GM23338 (cell line): ENCODE results near the gene HTR4. TPM values are rescaled to one million over a fixed set of nuclear protein-coding genes. Genes with fewer than 3 reads are reported as not detected.
A peak's percentile ranks its signal among the peaks of the same experiment; 100 is the strongest.

Experiments used
- ATAC-seq: fragments of 200-7000 bp; cut with Tn5 transposase; 3 replicates; pipeline ENCODE4 v1.9.1; 2020
- DNase-seq: peaks from one replicate; pipeline ENCODE4 v3.0.0-alpha.2; 2015; ENCODE audit warnings: low spot score
- H2AFZ ChIP-seq: fragments of 200-600 bp; sonication (generic); 2 replicates; pipeline ENCODE4 v1.8.0; 2016; ENCODE audit warnings: antibody characterized with exemption, mild to moderate bottlenecking, moderate library complexity
- H3F3A ChIP-seq: fragments of 200-600 bp; sonication (generic); replicated peaks from 2 replicates; pipeline ENCODE4 v1.8.0; 2017; ENCODE audit warnings: antibody characterized with exemption, mixed run types, low read depth
- H3K27ac ChIP-seq: fragments of 200-600 bp; sonication (generic); 2 replicates; pipeline ENCODE4 v1.6.1; 2016; ENCODE audit warnings: low read depth
- H3K27me3 ChIP-seq: fragments of 200-600 bp; sonication (generic); 2 replicates; pipeline ENCODE4 v1.8.0; 2016; ENCODE audit warnings: mild to moderate bottlenecking, mixed run types, moderate library complexity; ENCODE audit not compliant: insufficient read depth
- H3K36me3 ChIP-seq: fragments of 200-600 bp; sonication (generic); 2 replicates; pipeline ENCODE4 v1.8.0; 2016; ENCODE audit warnings: mild to moderate bottlenecking; ENCODE audit not compliant: insufficient read depth
- H3K4me1 ChIP-seq: fragments of 200-600 bp; sonication (generic); 2 replicates; pipeline ENCODE4 v1.8.0; 2016; ENCODE audit warnings: mild to moderate bottlenecking, moderate library complexity; ENCODE audit not compliant: insufficient read depth
- H3K4me2 ChIP-seq: fragments of 200-600 bp; sonication (generic); 2 replicates; pipeline ENCODE4 v1.7.1; 2017; ENCODE audit warnings: mixed run types
- H3K4me3 ChIP-seq: fragments of 200-600 bp; sonication (generic); 2 replicates; pipeline ENCODE4 v1.6.1; 2016; ENCODE audit warnings: mixed run types
- H3K79me2 ChIP-seq: fragments of 200-600 bp; sonication (generic); replicated peaks from 2 replicates; pipeline ENCODE4 v1.8.0; 2017; ENCODE audit warnings: mild to moderate bottlenecking; ENCODE audit not compliant: insufficient read depth
- H3K9me2 ChIP-seq: fragments of 200-600 bp; sonication (generic); 2 replicates; pipeline ENCODE4 v1.8.0; 2017; ENCODE audit not compliant: insufficient read depth
- H4K20me1 ChIP-seq: fragments of 200-600 bp; sonication (generic); replicated peaks from 2 replicates; pipeline ENCODE4 v1.8.0; 2017; ENCODE audit warnings: mild to moderate bottlenecking; ENCODE audit not compliant: insufficient read depth
- H3K27ac Mint-ChIP-seq: 2 replicates; pipeline ENCODE4 v1.8.0; 2020; ENCODE audit warnings: inconsistent platforms, mild to moderate bottlenecking, moderate library complexity, mixed read lengths
- H3K27me3 Mint-ChIP-seq: 3 replicates; pipeline ENCODE4 v1.8.0; 2022; ENCODE audit warnings: low read depth, mild to moderate bottlenecking, moderate library complexity, mixed read lengths, inconsistent platforms; ENCODE audit not compliant: insufficient read depth, poor library complexity
- H3K36me3 Mint-ChIP-seq: 3 replicates; pipeline ENCODE4 v1.8.0; 2021; ENCODE audit warnings: low read depth, mild to moderate bottlenecking, inconsistent platforms, moderate library complexity, mixed read lengths
- H3K4me1 Mint-ChIP-seq: 3 replicates; pipeline ENCODE4 v1.8.0; 2020; ENCODE audit warnings: mild to moderate bottlenecking, inconsistent platforms, mixed read lengths
- H3K4me3 Mint-ChIP-seq: 3 replicates; pipeline ENCODE4 v1.8.0; 2021; ENCODE audit warnings: moderate library complexity, mild to moderate bottlenecking, inconsistent platforms, mixed read lengths
- H3K9me3 Mint-ChIP-seq: 3 replicates; pipeline ENCODE4 v1.8.0; 2020; ENCODE audit warnings: moderate library complexity, mild to moderate bottlenecking, inconsistent platforms, mixed read lengths
- CREB1 ChIP-seq: fragments of 250-450 bp; sonication (Bioruptor Pico); IDR thresholded peaks from 2 replicates; pipeline ENCODE4 v1.5.0; 2020; ENCODE audit warnings: low read depth, mild to moderate bottlenecking, moderate library complexity
- CTCF ChIP-seq, 2 experiments: fragments of 200-600 bp in 1 of 2; sonication (generic) in 1 of 2; conservative IDR thresholded peaks; 2 replicates each; pipeline versions ENCODE4 v1.5.1 to v1.6.1; 2016 to 2017; ENCODE audit warnings: antibody characterized with exemption in 2 of 2, low read depth in 2 of 2, mild to moderate bottlenecking in 2 of 2, moderate library complexity in 1 of 2
- ETS1 ChIP-seq: IDR thresholded peaks from 2 replicates; pipeline ENCODE4 v1.6.1; 2016; ENCODE audit warnings: antibody characterized with exemption
- EZH2 ChIP-seq: fragments of 200-600 bp; sonication (generic); IDR thresholded peaks from one replicate; pipeline ENCODE4 v1.8.0; 2017; ENCODE audit warnings: antibody characterized with exemption, mild to moderate bottlenecking, low read depth; ENCODE audit not compliant: unreplicated experiment
- NANOG ChIP-seq: IDR thresholded peaks from 2 replicates; pipeline ENCODE4 v1.6.1; 2016; ENCODE audit warnings: antibody characterized with exemption, borderline replicate concordance
- REST ChIP-seq: IDR thresholded peaks from one replicate; pipeline ENCODE4 v1.6.1; 2018; ENCODE audit warnings: antibody characterized with exemption; ENCODE audit not compliant: unreplicated experiment
- ZNF114 ChIP-seq: fragments of 250-450 bp; sonication (Bioruptor Pico); IDR thresholded peaks from 2 replicates; pipeline ENCODE4 v1.5.0; 2020; ENCODE audit warnings: mild to moderate bottlenecking, moderate library complexity
- polyA plus RNA-seq: library from polyadenylated mRNA; unstranded; fragments of >200 nt; fragmentation: Nextera tagmentation; extraction: Ambion mirVana; gene quantifications from 2 replicates; pipeline ENCODE4 v1.2.1, GENCODE V29; 2016
- total RNA-seq: library from RNA; depleted of rRNA; stranded (reverse); fragments of >200 nt; shearing (Covaris generic); gene quantifications from 2 replicates; pipeline ENCODE4 v1.2.3, GENCODE V29; 2014

HTR4 gene
- total and polyA plus RNA-seq, 2 experiments from 2014 or later, result 0.10 TPM; not detected in 1

- TF ChIP-seq EZH2 (no peak), ZNF114 (CRISPR knock-in tag) (no peak), CREB1 (no peak)
Observed at GRCh38 chr5:148595697-148596096, 58.6 kb downstream of the HTR4 start (continued).

GRCh38 chr5:148586796-148587195 is 67.5 kb downstream of the HTR4 start:
- Histone ChIP-seq H3K4me3 (no peak overlapping the region), H4K20me1 (no peaks in the 10 kb centered on the region), H3K27me3 (no peaks in the 10 kb centered on the region), H3K27ac (no peak overlapping the region), H3K36me3 (no peaks in the 10 kb centered on the region), H3F3A (no peaks in the 10 kb centered on the region), H3K4me1 (no peaks in the 10 kb centered on the region), H3K79me2 (no peaks in the 10 kb centered on the region), H3K9me2 (no peaks in the 10 kb centered on the region), H3K4me2 (no peak overlapping the region), H2AFZ (no peak overlapping the region)
- Mint-ChIP-seq H3K36me3 (no peaks in the 10 kb centered on the region), H3K27ac (no peak overlapping the region), H3K4me1 (peaks cover 8% of the 10 kb centered on the region), H3K9me3 (no peaks in the 10 kb centered on the region), H3K4me3 (no peak overlapping the region), H3K27me3 (peaks cover 2% of the 10 kb centered on the region)
- peak; percentile 41 for DNase-seq
- peak; percentile 98 for ATAC-seq
- TF ChIP-seq ZNF114 (CRISPR knock-in tag) (no peak), NANOG (no peak), REST (no peak)

- ATAC-seq, result peak; percentile 84
- H3K27me3 Mint-ChIP-seq, result peaks cover 2% of the 10 kb centered on the region
- peaks cover 8% of the 10 kb centered on the region for H3K4me1 Mint-ChIP-seq
- Histone ChIP-seq H3K27me3 (no peaks in the 10 kb centered on the region), H3K9me2 (no peaks in the 10 kb centered on the region), H3K4me3 (no peak overlapping the region), H2AFZ (0 out of 2 replicates have a peak overlapping the region, but pooled peaks have one; percentile 19), H3K4me2 (no peak overlapping the region), H3K79me2 (no peaks in the 10 kb centered on the region), H3K36me3 (no peaks in the 10 kb centered on the region), H3K27ac (no peak overlapping the region), H4K20me1 (no peaks in the 10 kb centered on the region), H3K4me1 (no peaks in the 10 kb centered on the region), H3F3A (no peaks in the 10 kb centered on the region)
- TF ChIP-seq CTCF (conservative IDR thresholded peaks at IDR 0.05; ENCODE audit: low read depth in 2 of 2) (peak in 1 of 2 experiments; percentile 47; a peak in 3 of 4 replicates), ZNF114 (CRISPR knock-in tag) (no peak), ETS1 (no peak), NANOG (no peak)
- no peaks in the 10 kb centered on the region for H3K36me3 Mint-ChIP-seq
- DNase-seq, result peak; percentile 28
- no peak overlapping the region for H3K27ac Mint-ChIP-seq
- no peaks in the 10 kb centered on the region for H3K9me3 Mint-ChIP-seq
- no peak overlapping the region for H3K4me3 Mint-ChIP-seq
Observed at GRCh38 chr5:148585988-148586387, 68.3 kb downstream of the HTR4 start.
